HG02759 (cell line): ENCODE data around the gene TUBG2.

ENCODE experiments used
- ATAC-seq: cut with Tn5 transposase; IDR thresholded peaks from one replicate; pipeline ENCODE4 v1.9.1; 2021; ENCODE audit warnings: mild to moderate bottlenecking, moderate library complexity; ENCODE audit not compliant: unreplicated experiment

The TUBG2 gene

GRCh38 chr17:42695500-42695899 lies 36.4 kb downstream of the TUBG2 start:
- ATAC-seq: no peak

- no peak for ATAC-seq
Measured at GRCh38 chr17:42697108-42697811, 38.2 kb downstream of the TUBG2 start.

GRCh38 chr17:42698736-42699414 lies 39.8 kb downstream of the TUBG2 start:
- ATAC-seq: no peak

- no peak for ATAC-seq
Measured at GRCh38 chr17:42699415-42699740, 40.3 kb downstream of the TUBG2 start.

- ATAC-seq: no peak
Measured at GRCh38 chr17:42700586-42701289, 41.7 kb downstream of the TUBG2 start.

GRCh38 chr17:42702446-42702845 lies 43.4 kb downstream of the TUBG2 start:
- no peak for ATAC-seq

GRCh38 chr17:42704490-42704836 lies 45.4 kb downstream of the TUBG2 start:
- peak; percentile 34 for ATAC-seq

GRCh38 chr17:42704837-42705494 lies 45.9 kb downstream of the TUBG2 start:
- peak; percentile 78 for ATAC-seq

GRCh38 chr17:42706732-42707131 lies 47.6 kb downstream of the TUBG2 start:
- ATAC-seq: no peak

GRCh38 chr17:42708588-42708987 lies 49.5 kb downstream of the TUBG2 start:
- ATAC-seq: no peak

GRCh38 chr17:42709561-42709960 lies 50.5 kb downstream of the TUBG2 start:
- no peak for ATAC-seq
